Posterior vena cava (tissue), 2 donors: ENCODE results near the gene STIM1. TPM values are rescaled to one million over a fixed set of nuclear protein-coding genes. Genes with fewer than 3 reads are reported as not detected.

ENCODE experiments used
- DNase-seq: peaks from one replicate; pipeline ENCODE4 v3.0.0-alpha.2; 2020; ENCODE audit warnings: low spot score
- intact Hi-C, 2 donors: fragments of 100-400 bp; cut with DNase I; formaldehyde crosslinking; loops; one replicate each; pipeline versions ENCODE4 v1.14.1 to v1.14.2; 2022 to 2023
- total RNA-seq, 2 donors: library from RNA; stranded (reverse); fragmentation: NEBNext Ultra II Directional; extraction: Animal tissue kit (Norgen Biotek cat#: 25700); gene quantifications; one replicate each; pipeline ENCODE4 v1.2.1, GENCODE V29; 2021
- donor health status: DM: yes; HTN: yes; CAD: no.
- donor health status: DM: yes; HTN: yes; CAD: no.

Gene STIM1
- total RNA-seq, 2 donors from 2014 or later: 66.9 to 81.7 TPM

- no peak for DNase-seq
- intact Hi-C loops: no loop called here
Measured at GRCh38 chr11:3826721-3827120, 28.7 kb upstream of the STIM1 start.

- intact Hi-C loops: no loop called here
Measured at GRCh38 chr11:3827434-3828186, 27.9 kb upstream of the STIM1 start.

GRCh38 chr11:3830088-3830487 is 25.4 kb upstream of the STIM1 start:
- intact Hi-C loops: loop anchor here in 1 of 2 donors (5.0 kb wide), 1 partner anchor 33 kb away; the partner anchor contains the start of gene NUP98
- no peak for DNase-seq

More at GRCh38 chr11:3827434-3828186, 27.9 kb upstream of the STIM1 start:
- no peak for DNase-seq

GRCh38 chr11:3830730-3831129 is 24.7 kb upstream of the STIM1 start:
- no peak for DNase-seq
- intact Hi-C loops: loop anchor here in 1 of 2 donors (5.0 kb wide), 1 partner anchor 33 kb away; the partner anchor contains the start of gene NUP98

- intact Hi-C loops: loop anchor here in 1 of 2 donors (5.0 kb wide), 1 partner anchor 34 kb away; the partner anchor contains the start of gene NUP98
- DNase-seq: no peak
Measured at GRCh38 chr11:3831378-3832239, 23.9 kb upstream of the STIM1 start.

GRCh38 chr11:3832816-3833215 is 22.6 kb upstream of the STIM1 start:
- no peak for DNase-seq
- intact Hi-C loops: loop anchor here in 1 of 2 donors (5.0 kb wide), 1 partner anchor 36 kb away; the partner anchor contains the start of gene NUP98

- intact Hi-C loops: loop anchor here in 1 of 2 donors (5.0 kb wide), 1 partner anchor 36 kb away; the partner anchor contains the start of gene NUP98
- DNase-seq: no peak
Measured at GRCh38 chr11:3833449-3833848, 22.0 kb upstream of the STIM1 start.

- no peak for DNase-seq
- intact Hi-C loops: loop anchor here in 1 of 2 donors (5.0 kb wide), 1 partner anchor 37 kb away; the partner anchor contains the start of gene NUP98
Measured at GRCh38 chr11:3834349-3834663, 21.2 kb upstream of the STIM1 start.

GRCh38 chr11:3834664-3835461 is 20.6 kb upstream of the STIM1 start:
- peak; percentile 86 for DNase-seq
- intact Hi-C loops: loop anchor here in 1 of 2 donors (5.0 kb wide), 1 partner anchor 38 kb away; the partner anchor contains the start of gene NUP98

- intact Hi-C loops: no loop called here
Measured at GRCh38 chr11:3835751-3836150, 19.7 kb upstream of the STIM1 start.

GRCh38 chr11:3836903-3837302 is 18.6 kb upstream of the STIM1 start:
- DNase-seq: peak; percentile 84
- intact Hi-C loops: no loop called here

More at GRCh38 chr11:3835751-3836150, 19.7 kb upstream of the STIM1 start:
- peak; percentile 62 for DNase-seq

- DNase-seq: peak; percentile 79
- intact Hi-C loops: no loop called here
Measured at GRCh38 chr11:3837793-3838192, 17.7 kb upstream of the STIM1 start.

- intact Hi-C loops: no loop called here
- DNase-seq: no peak
Measured at GRCh38 chr11:3838504-3838903, 17.0 kb upstream of the STIM1 start.

GRCh38 chr11:3840004-3840869 is 15.2 kb upstream of the STIM1 start:
- no peak for DNase-seq
- intact Hi-C loops: no loop called here

- peak; percentile 97 for DNase-seq
- intact Hi-C loops: no loop called here
Measured at GRCh38 chr11:3840870-3841425, 14.5 kb upstream of the STIM1 start, which contains the start of gene RHOG. RHOG (minus strand) TSS chr11:3840959; CDS start chr11:3828138, 12,821 bp downstream.

- intact Hi-C loops: no loop called here
Measured at GRCh38 chr11:3841426-3842350, 13.8 kb upstream of the STIM1 start.

GRCh38 chr11:3843326-3843725 is 12.1 kb upstream of the STIM1 start:
- DNase-seq: no peak
- intact Hi-C loops: no loop called here

More at GRCh38 chr11:3841426-3842350, 13.8 kb upstream of the STIM1 start:
- no peak for DNase-seq
